ENCODE measurements around the gene PTPA. TPM values are rescaled to one million over a fixed set of nuclear protein-coding genes. Genes with fewer than 3 reads are reported as not detected.

The PTPA gene
- total RNA-seq, 1 experiment from 2014 or later, result 76.2 TPM

DNA sequence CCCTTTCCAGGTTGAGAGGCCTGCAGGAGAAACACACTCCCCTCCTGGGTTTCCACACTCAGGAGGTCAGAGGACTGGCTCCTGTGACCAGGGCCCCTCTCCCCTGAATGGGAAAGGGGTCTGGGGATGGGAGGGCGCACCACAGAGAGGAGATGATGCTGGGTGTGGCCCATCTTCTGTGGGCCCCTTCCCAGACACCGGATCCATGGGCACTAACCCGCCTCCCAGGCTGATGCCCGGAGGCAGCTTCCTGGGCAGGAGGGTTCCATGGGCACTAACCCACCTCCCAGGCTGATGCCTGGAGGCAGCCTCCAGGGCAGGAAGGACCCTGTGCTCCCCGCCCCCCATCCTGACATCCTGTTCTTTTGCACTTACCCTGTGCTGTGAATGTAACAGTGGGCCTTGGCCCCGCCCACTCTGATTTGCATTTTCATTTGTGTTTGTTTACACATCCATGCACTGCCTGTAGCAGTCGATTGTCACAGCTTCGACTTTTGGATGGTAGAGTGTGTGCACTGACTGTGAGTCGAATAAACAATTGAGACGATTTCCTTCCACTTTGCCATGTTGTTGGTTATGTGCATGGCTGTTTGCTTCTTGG, 39.6 kb upstream of the PTPA start:
- intact Hi-C loops (cut with micrococcal nuclease; ENCODE audit: unreplicated experiment), result no loop called here
- BruUV-seq (replicated peaks), result no TSS peak
- Mint-ChIP-seq H3K4me1 (ENCODE audit: low read depth, unreplicated experiment) (no peaks in the 10 kb centered on the region), H3K27ac (ENCODE audit: unreplicated experiment) (no peak overlapping the region), H3K4me3 (ENCODE audit: low read depth, unreplicated experiment) (no peak overlapping the region), H3K27me3 (ENCODE audit: unreplicated experiment) (no peaks in the 10 kb centered on the region), H3K9me3 (ENCODE audit: low read depth, unreplicated experiment) (no peaks in the 10 kb centered on the region), H3K36me3 (ENCODE audit: insufficient read depth, unreplicated experiment) (peaks cover 11% of the 10 kb centered on the region)
- DNase-seq, result no peak
- TF ChIP-seq, protein P1, sequence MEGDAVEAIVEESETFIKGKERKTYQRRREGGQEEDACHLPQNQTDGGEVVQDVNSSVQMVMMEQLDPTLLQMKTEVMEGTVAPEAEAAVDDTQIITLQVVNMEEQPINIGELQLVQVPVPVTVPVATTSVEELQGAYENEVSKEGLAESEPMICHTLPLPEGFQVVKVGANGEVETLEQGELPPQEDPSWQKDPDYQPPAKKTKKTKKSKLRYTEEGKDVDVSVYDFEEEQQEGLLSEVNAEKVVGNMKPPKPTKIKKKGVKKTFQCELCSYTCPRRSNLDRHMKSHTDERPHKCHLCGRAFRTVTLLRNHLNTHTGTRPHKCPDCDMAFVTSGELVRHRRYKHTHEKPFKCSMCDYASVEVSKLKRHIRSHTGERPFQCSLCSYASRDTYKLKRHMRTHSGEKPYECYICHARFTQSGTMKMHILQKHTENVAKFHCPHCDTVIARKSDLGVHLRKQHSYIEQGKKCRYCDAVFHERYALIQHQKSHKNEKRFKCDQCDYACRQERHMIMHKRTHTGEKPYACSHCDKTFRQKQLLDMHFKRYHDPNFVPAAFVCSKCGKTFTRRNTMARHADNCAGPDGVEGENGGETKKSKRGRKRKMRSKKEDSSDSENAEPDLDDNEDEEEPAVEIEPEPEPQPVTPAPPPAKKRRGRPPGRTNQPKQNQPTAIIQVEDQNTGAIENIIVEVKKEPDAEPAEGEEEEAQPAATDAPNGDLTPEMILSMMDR (IDR thresholded peaks at IDR 0.05; ENCODE audit: unreplicated experiment), result no peak
- CTCF ChIA-PET, result interaction anchor here (0.7 kb wide), 1 partner anchor 68 kb away, joined by 3 read pairs; no protein-coding TSS in a partner anchor

DNA sequence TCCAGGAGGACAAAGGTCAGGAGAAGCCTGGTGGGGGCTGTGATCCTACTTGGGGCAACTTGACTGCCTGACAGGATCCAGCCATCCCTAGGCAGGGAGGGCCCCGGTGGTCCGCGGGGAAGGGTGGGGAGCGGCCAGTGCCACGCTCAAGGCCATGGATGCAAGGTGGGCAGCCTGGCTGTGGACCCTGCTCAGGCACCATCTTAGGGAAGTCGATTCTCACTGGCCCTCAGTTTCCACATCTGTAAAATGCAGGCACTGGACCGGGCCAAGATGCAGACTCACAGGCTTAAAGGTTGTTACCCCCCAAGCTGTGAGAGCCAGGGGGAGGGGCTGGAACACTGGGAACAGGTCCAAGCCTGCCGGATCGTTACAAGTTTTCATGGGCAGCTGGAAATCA, 39.0 kb upstream of the PTPA start:
- BruUV-seq (replicated peaks), result no TSS peak
- no peak overlapping the region for H3K27ac Mint-ChIP-seq (ENCODE audit: unreplicated experiment)
- CTCF ChIA-PET, result no interaction called here

DNA sequence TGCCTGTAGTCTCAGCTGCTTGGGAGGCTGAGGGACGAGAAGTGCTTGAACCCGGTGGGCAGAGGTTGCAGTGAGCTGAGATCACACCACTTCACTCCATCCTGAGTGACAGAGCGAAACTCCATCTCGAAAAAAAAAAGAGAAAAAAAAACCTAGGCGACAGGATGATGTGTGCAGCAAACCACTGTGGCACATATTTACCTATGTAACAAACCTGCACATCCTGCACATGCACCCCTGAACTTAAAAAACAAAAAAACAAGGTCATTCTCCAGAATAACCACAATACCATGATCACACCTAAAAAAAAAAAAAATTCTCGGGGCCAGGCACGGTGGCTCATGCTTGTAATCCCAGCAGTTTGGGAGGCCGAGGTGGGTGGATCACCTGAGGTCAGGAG, 37.8 kb upstream of the PTPA start:
- Mint-ChIP-seq H3K36me3 (ENCODE audit: insufficient read depth, unreplicated experiment) (peaks cover 7% of the 10 kb centered on the region), H3K27me3 (ENCODE audit: unreplicated experiment) (no peaks in the 10 kb centered on the region), H3K27ac (ENCODE audit: unreplicated experiment) (no peak overlapping the region), H3K4me1 (ENCODE audit: low read depth, unreplicated experiment) (no peaks in the 10 kb centered on the region), H3K9me3 (ENCODE audit: low read depth, unreplicated experiment) (no peaks in the 10 kb centered on the region), H3K4me3 (ENCODE audit: low read depth, unreplicated experiment) (no peak overlapping the region)
- DNase-seq, result no peak
- TF ChIP-seq, protein P1 (IDR thresholded peaks at IDR 0.05; ENCODE audit: unreplicated experiment), result no peak
- CTCF ChIA-PET, result no interaction called here
- intact Hi-C loops (cut with micrococcal nuclease; ENCODE audit: unreplicated experiment), result no loop called here
- no TSS peak for BruUV-seq (replicated peaks)

More for the DNA sequence above, 39.0 kb upstream of the PTPA start:
- no peak overlapping the region for H3K4me3 Mint-ChIP-seq (ENCODE audit: low read depth, unreplicated experiment)
- intact Hi-C loops (cut with micrococcal nuclease; ENCODE audit: unreplicated experiment), result no loop called here
- TF ChIP-seq, protein P1 (IDR thresholded peaks at IDR 0.05; ENCODE audit: unreplicated experiment), result no peak
- peaks cover 11% of the 10 kb centered on the region for H3K36me3 Mint-ChIP-seq (ENCODE audit: insufficient read depth, unreplicated experiment)
- no peaks in the 10 kb centered on the region for H3K27me3 Mint-ChIP-seq (ENCODE audit: unreplicated experiment)
- no peak for DNase-seq
- no peaks in the 10 kb centered on the region for H3K4me1 Mint-ChIP-seq (ENCODE audit: low read depth, unreplicated experiment)
- no peaks in the 10 kb centered on the region for H3K9me3 Mint-ChIP-seq (ENCODE audit: low read depth, unreplicated experiment)

DNA sequence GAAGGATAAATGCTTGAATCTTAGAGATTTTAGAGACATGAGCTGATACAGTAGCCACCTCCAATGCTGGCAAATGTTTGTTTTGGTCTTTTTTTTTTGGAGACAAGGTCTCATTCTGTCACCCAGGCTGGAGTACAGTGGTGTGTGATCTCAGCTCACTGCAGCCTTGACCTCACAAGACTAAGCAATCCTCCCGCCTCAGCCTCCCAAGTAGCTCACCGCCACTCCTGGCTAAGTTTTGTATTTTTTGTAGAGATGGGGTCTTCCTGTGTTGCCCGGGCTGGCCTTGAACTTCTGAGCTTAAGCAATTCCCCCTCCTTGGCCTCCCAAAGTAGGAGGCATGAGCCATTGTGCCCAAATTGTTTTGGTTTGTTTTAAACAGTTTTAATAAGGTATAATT, 37.1 kb upstream of the PTPA start:
- no TSS peak for BruUV-seq (replicated peaks)
- Mint-ChIP-seq H3K27me3 (ENCODE audit: unreplicated experiment) (no peaks in the 10 kb centered on the region), H3K36me3 (ENCODE audit: insufficient read depth, unreplicated experiment) (peaks cover 6% of the 10 kb centered on the region), H3K4me3 (ENCODE audit: low read depth, unreplicated experiment) (no peak overlapping the region), H3K27ac (ENCODE audit: unreplicated experiment) (no peak overlapping the region), H3K9me3 (ENCODE audit: low read depth, unreplicated experiment) (no peaks in the 10 kb centered on the region), H3K4me1 (ENCODE audit: low read depth, unreplicated experiment) (no peaks in the 10 kb centered on the region)
- intact Hi-C loops (cut with micrococcal nuclease; ENCODE audit: unreplicated experiment), result no loop called here
- TF ChIP-seq, protein P1 (IDR thresholded peaks at IDR 0.05; ENCODE audit: unreplicated experiment), result no peak
- no peak for DNase-seq
- CTCF ChIA-PET, result no interaction called here

Measured in Calu3 (cell line).